Stimulated activated memory B cell treated with anti-CD40 and anti-IgM and Interleukin-4, amounts not matched to agents 10 μg/mL and 1 μg/mL and 100 μg/mL, for 72 hours (primary cell): ENCODE measurements around the gene UBLCP1.
"Not testable (repeated sequence)": the region's sequence is repeated elsewhere in the genome, so short reads cannot be mapped to it uniquely, and the experiment has no call there.

Source experiments
- ATAC-seq: fragments of 150-1000 bp; cut with Tn5 transposase; 2 replicates; pipeline ENCODE4 v1.10.0; 2021
- H3K27ac Mint-ChIP-seq: one replicate; pipeline ENCODE4 v1.8.0; 2022; ENCODE audit warnings: mild to moderate bottlenecking, mixed read lengths
- H3K27me3 Mint-ChIP-seq: one replicate; pipeline ENCODE4 v1.8.0; 2022; ENCODE audit warnings: mixed read lengths
- H3K36me3 Mint-ChIP-seq: one replicate; pipeline ENCODE4 v1.8.0; 2022; ENCODE audit warnings: mixed read lengths
- H3K4me1 Mint-ChIP-seq: one replicate; pipeline ENCODE4 v1.8.0; 2022; ENCODE audit warnings: mixed read lengths
- H3K4me3 Mint-ChIP-seq: one replicate; pipeline ENCODE4 v1.8.0; 2022; ENCODE audit warnings: mild to moderate bottlenecking, moderate library complexity, mixed read lengths
- H3K9me3 Mint-ChIP-seq: one replicate; pipeline ENCODE4 v1.8.0; 2022; ENCODE audit warnings: mixed read lengths

The UBLCP1 gene, protein sequence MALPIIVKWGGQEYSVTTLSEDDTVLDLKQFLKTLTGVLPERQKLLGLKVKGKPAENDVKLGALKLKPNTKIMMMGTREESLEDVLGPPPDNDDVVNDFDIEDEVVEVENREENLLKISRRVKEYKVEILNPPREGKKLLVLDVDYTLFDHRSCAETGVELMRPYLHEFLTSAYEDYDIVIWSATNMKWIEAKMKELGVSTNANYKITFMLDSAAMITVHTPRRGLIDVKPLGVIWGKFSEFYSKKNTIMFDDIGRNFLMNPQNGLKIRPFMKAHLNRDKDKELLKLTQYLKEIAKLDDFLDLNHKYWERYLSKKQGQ

GRCh38 chr5:159262859-159263568 lies at the start of gene UBLCP1:
TSS of gene UBLCP1 (plus strand) at chr5:159263290. CDS start at chr5:159268916, 5,626 bp downstream.
- H3K4me3 Mint-ChIP-seq = peak within 1 kb of the TSS; percentile 85
- H3K4me1 Mint-ChIP-seq = peaks cover 32% of the 10 kb centered on the region
- H3K27me3 Mint-ChIP-seq = no peaks in the 10 kb centered on the region
- no peaks in the 10 kb centered on the region for H3K9me3 Mint-ChIP-seq
- ATAC-seq = peak; percentile 94
- peak within 1 kb of the TSS; percentile 97 for H3K27ac Mint-ChIP-seq
- H3K36me3 Mint-ChIP-seq = peaks cover 26% of the 10 kb centered on the region

- Mint-ChIP-seq H3K27ac (no peak overlapping the region), H3K9me3 (no peaks in the 10 kb centered on the region), H3K4me1 (peaks cover 10% of the 10 kb centered on the region), H3K4me3 (no peak overlapping the region), H3K27me3 (no peaks in the 10 kb centered on the region), H3K36me3 (no peaks in the 10 kb centered on the region)
- no peak for ATAC-seq
These were observed 48.4 kb upstream of the UBLCP1 start for GRCh38 chr5:159214486-159215271.

DNA sequence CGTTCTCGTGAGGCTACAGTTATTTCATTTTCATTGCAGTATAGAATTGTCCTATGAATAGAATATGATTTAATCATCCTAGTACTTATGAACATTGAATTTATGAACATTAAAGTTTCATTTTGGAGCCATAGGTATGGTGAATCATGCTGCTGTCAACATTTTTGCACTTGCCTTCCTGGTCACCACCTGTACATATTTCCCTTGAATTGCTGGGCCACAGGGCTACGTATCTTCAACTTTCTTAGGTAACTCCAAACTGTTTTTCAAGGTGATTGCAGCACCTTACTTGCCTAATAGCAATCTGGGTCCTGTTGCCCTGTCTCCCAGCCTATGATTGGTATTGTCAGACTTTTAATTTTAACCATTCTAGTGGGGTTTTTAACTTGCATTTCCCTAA lies 47.2 kb upstream of the UBLCP1 start:
- H3K4me3 Mint-ChIP-seq = no peak overlapping the region
- H3K27me3 Mint-ChIP-seq = no peaks in the 10 kb centered on the region
- H3K4me1 Mint-ChIP-seq = no peaks in the 10 kb centered on the region
- no peaks in the 10 kb centered on the region for H3K36me3 Mint-ChIP-seq
- H3K9me3 Mint-ChIP-seq = no peaks in the 10 kb centered on the region
- ATAC-seq = no peak
- H3K27ac Mint-ChIP-seq = no peak overlapping the region

DNA sequence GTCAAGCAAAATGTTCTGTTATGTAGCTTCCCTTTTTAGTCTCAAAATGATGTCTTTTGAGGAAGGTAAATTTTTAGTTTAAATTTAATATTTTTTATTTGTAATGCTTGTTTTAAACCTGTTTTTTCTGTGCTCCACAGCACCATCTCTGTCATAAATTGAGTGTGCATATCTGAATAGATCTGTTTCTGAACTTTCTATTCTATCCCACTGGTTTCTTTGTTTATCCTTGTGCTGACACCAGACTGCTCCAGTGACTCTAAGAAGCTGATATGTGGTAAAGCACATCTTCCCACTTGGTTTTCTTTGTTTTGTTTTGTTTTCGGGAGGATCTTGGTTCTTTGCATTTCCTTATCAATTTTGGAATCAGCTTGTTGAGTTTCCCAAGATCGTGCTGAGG lies 46.6 kb upstream of the UBLCP1 start:
- Mint-ChIP-seq H3K27me3 (no peaks in the 10 kb centered on the region), H3K27ac (no peak overlapping the region), H3K4me3 (no peak overlapping the region), H3K4me1 (no peaks in the 10 kb centered on the region), H3K9me3 (no peaks in the 10 kb centered on the region), H3K36me3 (no peaks in the 10 kb centered on the region)
- no peak for ATAC-seq

DNA sequence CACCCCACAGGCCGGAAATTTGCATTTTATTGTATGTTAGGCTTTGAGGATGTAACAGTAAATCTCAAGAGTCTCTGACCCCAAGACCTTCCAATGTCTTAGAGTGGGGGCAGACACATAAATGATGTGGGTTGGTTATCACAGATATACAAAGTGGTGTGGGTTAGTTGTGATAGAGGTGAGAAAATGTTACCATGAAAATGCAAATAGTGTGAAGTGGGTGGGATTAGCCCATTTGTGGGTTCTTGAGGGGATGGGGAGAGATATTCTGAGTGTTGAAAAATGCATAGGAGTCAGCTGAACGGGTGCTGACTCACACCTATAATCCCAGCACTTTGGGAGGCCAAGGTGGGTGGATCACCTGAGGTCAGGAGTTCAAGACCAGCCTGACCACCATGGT lies 45.9 kb upstream of the UBLCP1 start:
- Mint-ChIP-seq H3K4me3 (no peak overlapping the region), H3K4me1 (no peaks in the 10 kb centered on the region), H3K36me3 (no peaks in the 10 kb centered on the region), H3K9me3 (no peaks in the 10 kb centered on the region), H3K27me3 (no peaks in the 10 kb centered on the region), H3K27ac (no peak overlapping the region)
- ATAC-seq = no peak

DNA sequence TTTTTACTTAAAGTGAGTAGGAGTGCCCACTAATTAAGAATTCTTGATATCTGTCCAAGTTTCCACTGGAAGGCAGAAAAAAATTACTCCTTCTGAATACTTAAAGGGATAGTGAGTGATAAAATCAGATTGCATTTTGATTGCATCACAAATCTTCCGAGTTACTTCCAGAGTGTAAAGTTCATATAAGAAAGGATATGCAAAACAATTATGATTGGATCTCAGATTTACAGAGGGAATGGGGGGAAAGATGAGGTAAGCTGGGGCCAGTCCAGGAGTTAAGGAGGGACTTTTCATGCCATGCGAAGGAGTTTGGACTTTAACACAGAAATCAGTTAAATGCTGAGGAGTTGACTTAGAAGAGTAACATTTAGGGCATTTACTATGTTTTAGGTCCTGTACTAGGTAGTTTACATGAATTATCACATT lies 44.5 kb upstream of the UBLCP1 start:
- H3K9me3 Mint-ChIP-seq = no peaks in the 10 kb centered on the region
- no peaks in the 10 kb centered on the region for H3K36me3 Mint-ChIP-seq
- H3K4me3 Mint-ChIP-seq = no peak overlapping the region
- no peak overlapping the region for H3K27ac Mint-ChIP-seq
- no peak for ATAC-seq
- H3K4me1 Mint-ChIP-seq = no peaks in the 10 kb centered on the region
- no peaks in the 10 kb centered on the region for H3K27me3 Mint-ChIP-seq

- no peaks in the 10 kb centered on the region for H3K9me3 Mint-ChIP-seq
- no peaks in the 10 kb centered on the region for H3K27me3 Mint-ChIP-seq
- no peak overlapping the region for H3K27ac Mint-ChIP-seq
- H3K4me1 Mint-ChIP-seq = no peaks in the 10 kb centered on the region
- H3K4me3 Mint-ChIP-seq = no peak overlapping the region
- ATAC-seq = no peak
- H3K36me3 Mint-ChIP-seq = no peaks in the 10 kb centered on the region
These were observed 42.9 kb upstream of the UBLCP1 start for GRCh38 chr5:159220206-159220605.

DNA sequence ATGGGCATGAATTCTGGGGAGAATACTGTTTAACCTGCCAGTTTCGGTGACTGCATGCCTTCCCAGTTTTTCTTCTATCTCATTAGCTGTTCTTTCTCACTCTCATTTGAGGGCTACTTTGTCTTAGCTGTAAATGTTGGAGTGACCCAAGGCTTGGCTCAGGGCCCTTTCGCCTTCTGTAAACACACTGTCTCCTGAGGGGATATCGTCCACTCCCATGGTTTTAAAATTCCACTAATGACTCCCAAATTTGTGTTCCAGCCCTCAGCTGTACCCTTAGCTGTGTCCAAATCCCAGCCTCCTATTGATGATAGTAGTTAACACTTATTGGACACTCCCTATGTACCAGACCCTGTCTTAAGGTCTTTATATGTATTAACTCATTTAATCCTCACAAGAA lies 39.6 kb upstream of the UBLCP1 start:
- ATAC-seq = no peak
- Mint-ChIP-seq H3K27me3 (no peaks in the 10 kb centered on the region), H3K4me3 (no peak overlapping the region), H3K9me3 (no peaks in the 10 kb centered on the region), H3K36me3 (no peaks in the 10 kb centered on the region), H3K27ac (no peak overlapping the region), H3K4me1 (no peaks in the 10 kb centered on the region)

DNA sequence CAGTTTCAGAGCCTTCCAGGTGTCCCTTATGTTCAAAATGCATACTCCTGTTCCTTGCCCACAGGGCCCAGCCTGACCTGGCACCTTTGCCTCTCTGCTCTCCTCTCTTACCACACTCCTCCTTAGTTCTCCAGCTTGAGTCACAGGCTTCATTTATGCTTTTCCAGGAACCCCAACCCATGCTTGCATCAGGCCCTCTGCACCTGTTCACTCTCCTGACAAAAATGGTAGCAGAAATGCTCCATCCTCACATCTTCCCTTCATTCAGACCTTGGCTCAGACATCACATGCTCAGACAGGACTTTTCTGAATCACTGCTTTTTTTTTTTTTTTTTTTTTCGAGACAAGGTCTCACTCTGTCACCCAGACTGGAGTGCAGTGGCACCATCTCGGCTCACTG lies 38.6 kb upstream of the UBLCP1 start:
- no peak overlapping the region for H3K27ac Mint-ChIP-seq
- H3K9me3 Mint-ChIP-seq = no peaks in the 10 kb centered on the region
- H3K4me1 Mint-ChIP-seq = no peaks in the 10 kb centered on the region
- no peak overlapping the region for H3K4me3 Mint-ChIP-seq
- no peak for ATAC-seq
- no peaks in the 10 kb centered on the region for H3K27me3 Mint-ChIP-seq
- H3K36me3 Mint-ChIP-seq = no peaks in the 10 kb centered on the region

DNA sequence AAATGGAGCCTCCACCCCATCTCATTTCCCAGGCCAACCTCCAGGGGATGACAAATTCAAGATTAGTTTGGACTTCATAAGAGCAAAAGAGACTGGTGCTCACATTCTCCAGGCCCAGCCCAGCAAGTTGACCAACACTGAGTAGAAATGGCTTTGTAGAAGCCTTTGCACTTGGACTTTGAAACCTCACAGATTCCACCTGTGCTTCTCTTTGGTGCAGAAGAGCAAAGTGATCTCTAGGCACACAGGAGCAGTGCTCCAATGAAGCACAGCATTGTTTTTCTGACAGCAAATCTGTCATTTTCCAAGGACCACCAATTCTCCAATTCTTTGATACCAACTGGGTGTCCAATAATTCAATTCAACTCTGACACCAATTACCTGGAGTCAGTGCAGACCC lies 36.6 kb upstream of the UBLCP1 start:
- Mint-ChIP-seq H3K4me3 (no peak overlapping the region), H3K27ac (no peak overlapping the region), H3K36me3 (no peaks in the 10 kb centered on the region), H3K27me3 (no peaks in the 10 kb centered on the region), H3K9me3 (no peaks in the 10 kb centered on the region), H3K4me1 (no peaks in the 10 kb centered on the region)
- ATAC-seq = no peak

GRCh38 chr5:159227452-159227851 lies 35.6 kb upstream of the UBLCP1 start:
- Mint-ChIP-seq H3K27ac (no peak overlapping the region), H3K27me3 (no peaks in the 10 kb centered on the region), H3K4me1 (no peaks in the 10 kb centered on the region), H3K4me3 (no peak overlapping the region), H3K9me3 (no peaks in the 10 kb centered on the region), H3K36me3 (no peaks in the 10 kb centered on the region)
- no peak for ATAC-seq

DNA sequence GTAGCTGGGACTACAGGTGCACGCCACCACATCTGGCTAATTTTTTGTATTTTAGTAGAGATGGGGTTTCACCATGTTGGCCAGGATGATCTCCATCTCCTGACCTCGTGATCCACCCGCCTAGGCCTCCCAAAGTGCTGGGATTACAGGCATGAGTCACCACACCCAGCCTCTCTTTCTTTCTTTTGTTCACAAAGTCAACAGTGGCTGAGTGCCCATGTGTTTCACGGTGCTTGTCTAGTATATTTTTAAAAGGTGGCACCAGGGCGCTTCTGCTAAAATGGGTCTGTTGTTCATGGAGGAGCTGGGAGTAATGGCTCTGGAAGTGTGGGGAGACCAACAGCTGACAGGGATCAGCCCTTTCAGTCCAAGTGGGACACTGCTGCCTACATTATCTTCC lies 35.0 kb upstream of the UBLCP1 start:
- not testable (repeated sequence) for H3K27ac Mint-ChIP-seq, H3K4me3 Mint-ChIP-seq, H3K36me3 Mint-ChIP-seq, H3K27me3 Mint-ChIP-seq, H3K9me3 Mint-ChIP-seq, H3K4me1 Mint-ChIP-seq, ATAC-seq

- Mint-ChIP-seq H3K4me3 (no peak overlapping the region), H3K36me3 (no peaks in the 10 kb centered on the region), H3K4me1 (no peaks in the 10 kb centered on the region), H3K9me3 (no peaks in the 10 kb centered on the region), H3K27me3 (no peaks in the 10 kb centered on the region), H3K27ac (no peak overlapping the region)
- ATAC-seq = no peak
These were observed 32.4 kb upstream of the UBLCP1 start for GRCh38 chr5:159230657-159231056.

- H3K9me3 Mint-ChIP-seq = no peaks in the 10 kb centered on the region
- ATAC-seq = no peak
- H3K36me3 Mint-ChIP-seq = no peaks in the 10 kb centered on the region
- H3K4me3 Mint-ChIP-seq = no peak overlapping the region
- H3K27me3 Mint-ChIP-seq = no peaks in the 10 kb centered on the region
- H3K27ac Mint-ChIP-seq = no peak overlapping the region
- H3K4me1 Mint-ChIP-seq = no peaks in the 10 kb centered on the region
These were observed 31.9 kb upstream of the UBLCP1 start for GRCh38 chr5:159231167-159231566.

- H3K9me3 Mint-ChIP-seq, H3K4me1 Mint-ChIP-seq, H3K36me3 Mint-ChIP-seq, H3K27ac Mint-ChIP-seq, H3K4me3 Mint-ChIP-seq, H3K27me3 Mint-ChIP-seq, ATAC-seq: not testable (repeated sequence)
These were observed 27.1 kb upstream of the UBLCP1 start for GRCh38 chr5:159235871-159236520.
